NCI-H2196 treated with DMSO at 0.1 percent for 48 hours (cell line): Measurements from ENCODE around the gene LPP.

Experiments used
- DNase-seq: peaks from one replicate; lab custom pipeline; 2025; ENCODE audit not compliant: unreplicated experiment; lab: John Stamatoyannopoulos, UW

The LPP gene

GRCh38 chr3:188761439-188761838 is 607.5 kb downstream of the LPP start:
- DNase-seq, result no peak

- no peak for DNase-seq
Observed at GRCh38 chr3:188761964-188762363, 608.0 kb downstream of the LPP start.

GRCh38 chr3:188764609-188765008 is 610.7 kb downstream of the LPP start:
- no peak for DNase-seq

- DNase-seq, result no peak
Observed at GRCh38 chr3:188769831-188770230, 615.9 kb downstream of the LPP start.

GRCh38 chr3:188772886-188773285 is 618.9 kb downstream of the LPP start:
- DNase-seq, result peak; percentile 70

GRCh38 chr3:188775412-188775811 is 621.5 kb downstream of the LPP start:
- no peak for DNase-seq

GRCh38 chr3:188776447-188776846 is 622.5 kb downstream of the LPP start:
- no peak for DNase-seq

- DNase-seq, result no peak
Observed at GRCh38 chr3:188778091-188778852, 624.3 kb downstream of the LPP start.

- DNase-seq, result no peak
Observed at GRCh38 chr3:188779281-188779980, 625.5 kb downstream of the LPP start.

GRCh38 chr3:188780193-188781147 is 626.5 kb downstream of the LPP start:
- no peak for DNase-seq

- DNase-seq, result no peak
Observed at GRCh38 chr3:188782613-188783124, 628.7 kb downstream of the LPP start.

GRCh38 chr3:188786424-188786823 is 632.5 kb downstream of the LPP start:
- DNase-seq, result no peak

GRCh38 chr3:188788621-188789081 is 634.7 kb downstream of the LPP start:
- DNase-seq, result no peak

GRCh38 chr3:188789251-188789650 is 635.3 kb downstream of the LPP start:
- no peak for DNase-seq

- no peak for DNase-seq
Observed at GRCh38 chr3:188791311-188791710, 637.4 kb downstream of the LPP start.

- no peak for DNase-seq
Observed at GRCh38 chr3:188792793-188793192, 638.8 kb downstream of the LPP start.

- no peak for DNase-seq
Observed at GRCh38 chr3:188796122-188796631, 642.2 kb downstream of the LPP start.

GRCh38 chr3:188797045-188797444 is 643.1 kb downstream of the LPP start:
- DNase-seq, result no peak

GRCh38 chr3:188798556-188799145 is 644.7 kb downstream of the LPP start:
- DNase-seq, result no peak

- DNase-seq, result no peak
Observed at GRCh38 chr3:188801393-188801792, 647.4 kb downstream of the LPP start.
